GM18498 (cell line): ENCODE measurements around the gene AP4E1.
"Not testable (repeated sequence)": the region's sequence is repeated elsewhere in the genome, so short reads cannot be mapped to it uniquely, and the experiment has no call there.

Source experiments
- ATAC-seq: cut with Tn5 transposase; IDR thresholded peaks from one replicate; pipeline ENCODE4 v1.9.1; 2021; ENCODE audit warnings: mild to moderate bottlenecking, moderate library complexity; ENCODE audit not compliant: unreplicated experiment

The AP4E1 gene

GRCh38 chr15:50943638-50944037, 35.2 kb downstream of the AP4E1 start:
- ATAC-seq: no peak

- ATAC-seq: no peak
These were observed 36.2 kb downstream of the AP4E1 start for GRCh38 chr15:50944672-50945071.

DNA sequence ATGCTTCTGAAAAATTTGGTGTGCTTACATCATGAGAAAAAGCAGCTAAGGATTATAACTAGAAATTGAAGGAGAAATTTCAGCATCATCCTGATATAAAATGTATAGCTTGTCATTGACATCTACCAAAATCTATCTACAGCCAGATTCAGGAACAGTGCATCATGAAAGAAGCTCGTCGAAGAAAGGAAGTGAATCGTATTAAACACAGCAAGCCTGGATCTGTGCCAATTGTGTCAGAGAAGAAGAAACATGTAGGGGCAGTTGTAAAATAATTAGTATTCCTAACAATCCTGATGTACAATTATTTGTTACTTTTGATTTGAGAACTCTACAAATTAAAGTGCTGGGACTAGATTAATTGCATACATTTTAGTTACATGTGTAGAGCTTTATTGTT, 37.2 kb downstream of the AP4E1 start:
- no peak for ATAC-seq

DNA sequence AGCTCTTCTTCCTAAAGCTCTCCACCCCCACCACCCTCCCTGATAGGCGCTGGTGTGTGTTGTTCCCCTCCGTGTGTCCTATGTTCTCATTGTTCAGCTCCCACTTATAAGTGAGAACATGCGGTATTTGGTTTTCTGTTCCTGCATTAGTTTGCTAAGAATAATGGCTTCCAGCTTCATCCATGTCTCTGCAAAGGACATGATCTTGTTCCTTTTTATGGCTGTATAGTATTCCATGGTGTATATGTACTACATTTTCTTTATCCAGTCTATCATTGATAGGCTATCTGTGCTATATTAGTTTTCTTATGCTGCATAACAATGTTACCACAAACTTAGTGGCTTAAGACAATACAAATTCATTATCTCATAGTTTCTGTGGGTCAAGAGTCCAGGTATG, 42.3 kb downstream of the AP4E1 start:
- ATAC-seq: not testable (repeated sequence)

- no peak for ATAC-seq
These were observed 44.8 kb downstream of the AP4E1 start for GRCh38 chr15:50953302-50953701.

DNA sequence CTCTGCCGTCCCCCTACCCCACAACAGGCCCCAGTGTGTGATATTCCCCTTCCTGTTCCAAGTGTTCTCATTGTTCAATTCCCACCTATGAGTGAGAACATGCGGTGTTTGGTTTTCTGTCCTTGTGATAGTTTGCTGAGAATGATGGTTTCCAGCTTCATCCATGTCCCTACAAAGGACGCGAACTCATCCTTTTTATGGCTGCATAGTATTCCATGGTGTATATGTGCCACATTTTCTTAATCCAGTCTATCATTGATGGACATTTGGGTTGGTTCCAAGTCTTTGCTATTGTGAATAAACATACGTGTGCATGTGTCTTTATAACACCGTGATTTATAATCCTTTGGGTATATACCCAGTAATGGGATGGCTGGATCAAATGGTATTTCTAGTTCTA, 46.4 kb downstream of the AP4E1 start:
- not testable (repeated sequence) for ATAC-seq

DNA sequence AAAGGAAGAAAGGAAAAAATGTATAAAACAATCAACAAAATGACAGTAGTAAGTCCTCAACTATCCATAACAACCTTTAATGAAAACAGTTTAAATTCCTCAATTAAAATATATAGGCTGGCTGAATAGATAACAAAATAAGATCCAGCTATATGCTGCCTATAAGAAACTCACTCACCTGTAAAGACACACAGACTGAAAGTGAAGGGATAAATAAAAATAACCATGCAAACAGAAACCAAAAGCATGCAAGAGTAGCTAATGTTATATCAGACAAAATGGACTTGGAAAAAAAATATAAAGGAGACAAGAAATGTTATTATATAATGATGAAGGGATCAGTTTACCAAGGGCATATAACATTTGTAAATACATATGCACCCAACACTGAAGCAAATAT, 51.2 kb downstream of the AP4E1 start:
- no peak for ATAC-seq

DNA sequence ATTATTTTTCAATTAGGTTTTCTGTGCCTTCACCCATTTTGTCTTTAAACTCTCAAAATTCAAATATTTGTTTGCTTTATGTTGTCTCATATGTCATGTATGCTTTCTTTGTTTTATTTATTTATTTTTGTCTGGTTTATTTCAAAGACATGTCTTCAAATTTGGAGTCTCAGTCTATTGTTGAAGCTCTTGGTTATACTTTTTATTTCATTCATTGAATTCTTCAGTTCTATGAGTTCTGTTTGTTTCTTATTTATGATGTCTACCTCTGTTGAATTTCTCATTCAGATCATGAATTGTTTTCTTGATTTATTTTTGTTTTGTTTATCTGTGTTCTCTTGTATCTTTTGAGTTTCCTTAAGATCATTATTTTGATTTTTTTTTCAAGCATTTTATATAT, 55.6 kb downstream of the AP4E1 start:
- ATAC-seq: no peak

GRCh38 chr15:50968353-50968752, 59.9 kb downstream of the AP4E1 start:
- no peak for ATAC-seq

- ATAC-seq: no peak
These were observed 62.0 kb downstream of the AP4E1 start for GRCh38 chr15:50970524-50970923.

- ATAC-seq: no peak
These were observed 62.6 kb downstream of the AP4E1 start for GRCh38 chr15:50971115-50971514.

DNA sequence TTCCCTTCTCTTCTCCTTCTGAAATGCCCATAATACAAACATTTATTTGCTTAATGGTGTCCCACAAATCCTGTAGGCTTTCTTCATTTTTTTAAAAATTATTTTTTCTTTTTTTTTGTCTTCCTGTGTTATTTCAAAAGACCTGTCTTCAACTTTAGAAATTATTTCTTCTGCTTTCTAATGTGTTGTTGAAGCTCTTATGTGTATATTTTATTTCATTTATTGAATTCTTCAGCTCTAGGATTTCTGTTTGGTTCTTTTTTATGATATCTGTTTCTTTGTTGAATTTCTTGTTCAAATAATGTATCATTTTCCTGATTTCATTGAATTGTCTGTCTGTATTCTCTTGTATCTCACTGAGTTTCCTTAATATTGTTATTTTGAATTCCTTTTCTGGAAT, 63.1 kb downstream of the AP4E1 start:
- ATAC-seq: no peak

- no peak for ATAC-seq
These were observed 65.1 kb downstream of the AP4E1 start for GRCh38 chr15:50973605-50974004.

GRCh38 chr15:50977162-50977561, 68.7 kb downstream of the AP4E1 start:
- no peak for ATAC-seq

DNA sequence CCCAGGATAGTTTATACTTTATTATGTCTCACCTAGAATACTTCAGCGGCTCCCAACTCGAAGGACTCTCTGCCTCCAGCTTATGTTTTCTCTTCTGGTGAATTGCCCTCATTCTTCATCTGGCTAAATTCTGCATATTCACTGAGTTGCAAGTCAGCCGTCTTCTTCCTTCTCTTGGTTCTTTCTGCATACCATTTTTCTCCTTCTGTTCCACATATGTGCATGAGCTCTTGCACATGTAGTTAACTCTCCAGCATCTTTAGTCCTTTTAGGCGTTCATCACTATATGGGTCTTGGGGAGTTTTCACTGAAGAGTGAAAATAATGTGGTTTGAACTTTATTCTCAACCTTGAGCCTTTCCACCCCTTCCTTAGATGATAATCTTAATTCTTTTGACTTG, 70.1 kb downstream of the AP4E1 start:
- no peak for ATAC-seq

- ATAC-seq: no peak
These were observed 70.6 kb downstream of the AP4E1 start for GRCh38 chr15:50979041-50979440.

- no peak for ATAC-seq
These were observed 85.1 kb downstream of the AP4E1 start for GRCh38 chr15:50993598-50993997.

GRCh38 chr15:50996641-50997040, 88.2 kb downstream of the AP4E1 start:
- ATAC-seq: no peak

DNA sequence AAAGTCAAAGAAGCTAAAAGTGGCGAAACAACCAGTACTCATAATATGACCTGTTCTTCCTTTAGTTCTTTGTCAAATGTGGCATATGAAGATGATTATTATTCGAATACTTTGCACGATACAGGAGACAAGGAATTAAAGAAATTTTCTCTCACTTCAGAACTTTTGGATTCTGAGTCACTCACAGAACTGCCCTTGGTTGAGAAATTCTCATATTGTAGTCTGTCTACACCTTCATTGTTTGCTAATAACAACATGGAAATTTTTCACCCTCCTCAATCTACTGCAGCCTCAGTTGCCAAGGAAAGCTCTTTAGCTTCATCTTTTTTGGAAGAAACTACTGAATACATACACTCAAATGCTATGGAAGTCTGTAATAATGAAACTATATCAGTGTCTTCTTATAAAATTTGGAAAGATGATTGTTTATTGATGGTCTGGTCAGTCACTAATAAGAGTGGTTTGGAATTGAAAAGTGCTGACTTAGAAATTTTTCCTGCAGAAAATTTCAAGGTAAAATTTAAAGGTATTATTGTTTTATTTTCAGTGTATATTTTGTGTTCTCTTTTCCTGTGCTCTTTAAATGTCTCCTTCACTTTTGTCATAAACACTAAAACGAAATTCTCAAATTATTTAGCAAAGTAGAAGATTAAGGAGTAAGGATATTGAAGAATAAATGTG, 89.0 kb downstream of the AP4E1 start:
- no peak for ATAC-seq

DNA sequence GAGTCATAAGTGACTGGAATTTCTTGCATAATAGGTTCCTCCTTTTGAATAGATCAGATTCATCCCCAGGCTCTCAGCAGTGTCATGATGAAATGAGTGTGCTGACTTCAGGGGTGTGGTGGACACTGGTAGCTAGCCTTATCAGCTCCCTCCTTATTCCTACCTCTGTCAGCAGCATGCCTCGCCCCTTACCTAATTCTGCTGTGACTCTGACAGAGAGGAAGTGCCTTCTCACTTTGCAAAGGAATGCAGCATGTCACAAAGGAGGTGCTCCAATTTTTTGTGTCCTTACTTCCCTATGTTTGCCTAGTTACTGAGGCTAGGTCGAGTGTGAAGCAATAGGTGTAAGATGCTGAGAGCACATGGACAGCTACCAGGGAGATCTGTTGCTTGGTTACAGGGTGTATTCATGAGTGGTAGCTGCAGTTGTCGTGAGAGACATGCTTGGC, 95.6 kb downstream of the AP4E1 start:
- no peak for ATAC-seq

DNA sequence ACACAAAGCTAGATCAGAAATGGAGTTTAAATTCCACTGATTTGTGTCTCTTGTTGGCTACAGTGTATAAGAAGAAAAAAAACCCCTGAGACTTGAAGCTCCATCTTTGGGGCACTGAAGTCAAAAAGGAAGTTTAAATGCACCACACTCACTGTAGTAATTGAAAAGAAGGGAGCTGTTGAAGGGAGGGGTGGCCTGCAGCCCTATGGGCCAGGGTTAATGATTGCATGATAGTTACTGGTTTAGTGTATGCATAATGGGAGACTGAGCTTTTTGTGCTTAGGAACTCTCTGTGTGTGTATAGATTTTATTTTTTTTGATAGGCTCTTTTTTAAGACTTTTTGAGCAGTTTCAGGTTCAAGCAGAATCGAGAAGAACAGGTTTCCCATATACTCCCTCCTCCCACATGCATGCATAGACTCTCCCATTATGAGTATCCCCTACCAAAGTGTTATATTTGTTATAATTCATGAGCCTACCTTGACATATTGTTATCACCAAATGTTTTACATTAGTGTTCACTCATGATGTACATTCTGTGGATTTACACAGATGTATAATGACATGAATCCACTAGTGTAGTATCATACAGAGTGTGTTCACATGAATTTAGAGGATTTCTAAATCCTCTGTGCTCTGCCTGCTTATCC, 98.0 kb downstream of the AP4E1 start:
- ATAC-seq: no peak

DNA sequence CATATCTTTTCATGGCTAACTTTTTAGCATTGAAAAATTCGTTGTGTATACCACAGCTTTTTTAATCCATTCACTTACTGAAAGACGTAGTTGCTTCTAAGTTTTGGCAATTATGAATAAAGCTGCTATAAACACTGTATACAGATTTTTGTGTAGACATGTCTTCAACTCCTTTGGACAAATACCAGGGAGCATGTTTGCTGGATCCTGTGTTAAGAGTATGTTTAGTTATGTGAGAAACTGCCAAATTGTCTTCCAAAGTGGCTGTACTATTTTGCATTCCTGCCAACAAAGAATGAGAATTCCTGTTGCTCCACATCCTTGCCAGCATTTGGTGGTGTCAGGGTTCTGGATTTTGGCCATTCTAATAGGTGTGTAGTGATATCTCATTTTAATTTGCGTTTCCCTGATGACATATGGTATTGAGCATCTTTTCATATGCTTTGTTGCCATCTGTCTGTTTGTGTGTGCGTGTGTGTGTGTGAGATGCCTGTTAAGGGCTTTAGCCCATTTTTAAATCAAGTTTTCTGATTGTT, 98.7 kb downstream of the AP4E1 start:
- ATAC-seq: no peak
